ENCODE data around the gene DYNLT3.

The DYNLT3 gene, protein sequence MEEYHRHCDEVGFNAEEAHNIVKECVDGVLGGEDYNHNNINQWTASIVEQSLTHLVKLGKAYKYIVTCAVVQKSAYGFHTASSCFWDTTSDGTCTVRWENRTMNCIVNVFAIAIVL

GRCh38 chrX:37846934-37847732 is at the start of gene DYNLT3:
Gene DYNLT3, minus strand, starts transcription at chrX:37847571. Its CDS starts 61 bp downstream, at chrX:37847510.
- DNase-seq (ENCODE audit: low read depth) = peak; percentile 38

DNA sequence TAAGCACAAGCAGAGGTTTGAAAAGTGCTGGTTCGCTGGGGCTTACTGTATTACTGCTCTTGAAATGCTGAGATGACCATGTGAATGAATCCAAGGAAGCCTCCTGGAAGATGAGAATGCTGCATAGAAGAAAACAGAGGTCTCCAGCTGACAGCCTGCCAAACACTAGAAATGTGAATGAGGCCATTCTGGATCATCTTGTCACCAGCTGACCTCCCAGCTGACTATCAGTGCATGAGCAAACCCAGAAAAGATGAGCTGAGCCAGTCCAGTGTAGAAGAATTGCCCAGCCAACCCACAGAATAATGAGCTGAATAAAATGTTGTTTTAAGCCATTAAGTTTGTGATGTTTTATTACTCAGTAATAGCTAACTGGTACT is 49.1 kb upstream of the DYNLT3 start:
- peak; percentile 21 for DNase-seq (ENCODE audit: low read depth)

DNA sequence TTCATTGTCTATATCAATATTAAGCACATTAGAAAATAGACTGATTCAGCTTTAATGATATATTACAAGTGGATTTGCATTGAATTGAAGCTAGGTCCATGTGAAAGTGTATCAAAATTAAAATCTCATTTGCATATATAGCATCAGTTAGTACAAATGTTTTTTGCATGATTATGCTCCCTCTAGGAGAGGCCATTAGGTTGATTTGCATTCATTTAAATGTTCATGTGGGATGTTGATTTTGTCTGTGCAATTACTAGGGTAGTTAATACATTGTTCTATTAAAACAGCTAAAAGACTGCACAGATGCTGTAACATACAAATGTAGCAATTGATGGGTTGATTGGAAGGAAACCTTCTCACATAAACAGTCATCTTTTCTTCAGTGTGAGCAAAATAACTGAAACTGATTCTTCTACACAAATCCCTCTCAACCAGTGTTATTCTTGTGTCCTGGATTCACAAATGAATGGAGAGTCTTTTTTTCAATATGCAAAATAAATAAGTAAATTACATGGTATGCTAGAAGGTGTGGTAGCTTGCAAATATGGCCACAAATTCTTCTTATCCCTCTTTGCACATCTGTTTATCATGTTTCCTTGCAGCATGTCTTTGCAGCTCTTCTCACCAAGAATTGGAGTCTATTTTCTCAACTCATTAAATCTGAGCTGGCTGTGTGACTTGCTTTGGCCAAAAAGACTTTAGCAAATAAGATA is 48.6 kb upstream of the DYNLT3 start:
- DNase-seq (ENCODE audit: low read depth) = no peak

- no peak for DNase-seq (ENCODE audit: low read depth)
Measured at GRCh38 chrX:37894725-37895124, 47.4 kb upstream of the DYNLT3 start.

- DNase-seq (ENCODE audit: low read depth) = no peak
Measured at GRCh38 chrX:37888010-37888409, 40.6 kb upstream of the DYNLT3 start.

GRCh38 chrX:37887347-37887746 is 40.0 kb upstream of the DYNLT3 start:
- no peak for DNase-seq (ENCODE audit: low read depth)

- no peak for DNase-seq (ENCODE audit: low read depth)
Measured at GRCh38 chrX:37883196-37883595, 35.8 kb upstream of the DYNLT3 start.

- no peak for DNase-seq (ENCODE audit: low read depth)
Measured at GRCh38 chrX:37879692-37880091, 32.3 kb upstream of the DYNLT3 start.

DNA sequence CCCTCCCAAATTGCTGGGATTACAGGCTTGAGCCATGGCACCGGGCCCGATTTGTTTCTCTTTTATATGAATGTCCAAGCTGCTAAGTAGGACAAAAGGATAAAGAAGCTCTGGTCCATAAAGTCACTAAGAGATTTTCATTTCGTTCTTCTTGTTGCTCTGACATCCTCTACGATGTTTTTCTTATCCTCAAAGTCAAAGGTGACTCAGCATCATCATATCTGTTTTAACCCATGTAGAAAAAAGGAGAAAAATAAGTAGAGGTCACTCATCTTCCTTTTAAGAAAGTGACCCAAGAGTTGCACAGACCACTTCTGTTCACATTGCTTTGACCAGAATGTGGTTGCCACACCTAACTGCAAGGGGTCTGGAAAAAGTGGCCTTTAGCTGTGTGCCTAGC is 29.3 kb upstream of the DYNLT3 start:
- no peak for DNase-seq (ENCODE audit: low read depth)

DNA sequence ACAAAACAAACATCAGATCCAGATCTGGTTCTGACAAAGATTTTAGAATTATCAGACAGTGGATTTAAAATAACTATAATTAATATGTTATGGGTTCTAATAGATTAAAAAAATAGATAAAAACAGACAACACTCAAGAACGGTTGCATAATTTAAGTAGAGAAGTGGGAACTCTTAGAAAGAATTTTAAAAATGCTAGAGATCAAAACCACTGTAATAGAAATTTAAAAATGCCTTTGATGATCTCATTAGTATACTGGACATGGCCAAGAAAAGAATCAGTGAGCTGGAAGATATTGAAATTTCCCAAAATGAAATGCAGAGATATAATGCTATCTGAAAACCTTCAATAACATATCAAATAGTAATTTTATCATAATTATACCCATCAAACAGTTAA is 28.3 kb upstream of the DYNLT3 start:
- no peak for DNase-seq (ENCODE audit: low read depth)

- DNase-seq (ENCODE audit: low read depth) = no peak
Measured at GRCh38 chrX:37873220-37873619, 25.8 kb upstream of the DYNLT3 start.

DNA sequence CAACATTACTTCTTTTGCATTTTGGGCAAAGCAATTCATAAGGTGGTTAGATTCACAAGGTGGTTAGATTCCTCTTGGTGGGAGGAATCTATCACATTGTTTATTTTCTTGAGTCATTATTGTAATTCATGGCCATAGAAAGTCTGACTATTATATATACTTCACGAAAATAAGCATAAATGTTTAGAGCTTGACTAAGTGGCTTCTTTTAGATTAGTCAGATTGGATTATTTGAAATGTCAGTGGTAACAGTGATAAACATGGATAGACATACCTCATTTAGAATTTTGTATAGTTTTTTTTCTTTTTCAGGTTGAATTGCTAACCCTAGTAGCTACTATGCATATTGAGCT is 24.9 kb upstream of the DYNLT3 start:
- no peak for DNase-seq (ENCODE audit: low read depth)

GRCh38 chrX:37871626-37872302 is 24.4 kb upstream of the DYNLT3 start:
- DNase-seq (ENCODE audit: low read depth) = peak; percentile 83

GRCh38 chrX:37867536-37868153 is 20.3 kb upstream of the DYNLT3 start:
- DNase-seq (ENCODE audit: low read depth) = no peak

GRCh38 chrX:37863728-37864127 is 16.4 kb upstream of the DYNLT3 start:
- DNase-seq (ENCODE audit: low read depth) = no peak

DNA sequence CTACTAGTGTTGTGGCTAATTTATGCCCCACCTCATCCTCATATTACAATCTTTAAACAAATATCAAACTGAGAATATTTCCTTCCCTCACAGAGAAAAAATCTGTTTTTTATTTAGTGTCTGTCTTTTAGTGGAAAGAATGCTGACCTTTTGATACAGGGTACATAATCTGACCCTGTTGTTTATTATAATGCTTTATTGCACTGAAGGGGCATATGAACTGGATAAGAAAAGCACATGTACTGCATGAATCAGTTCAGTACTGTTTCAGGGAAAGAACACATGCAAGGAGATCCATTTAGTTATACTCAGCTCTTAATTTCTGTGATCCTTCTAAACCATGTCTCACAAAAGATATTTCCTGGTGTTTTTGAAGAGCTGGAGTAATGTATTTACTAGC is 15.5 kb upstream of the DYNLT3 start:
- no peak for DNase-seq (ENCODE audit: low read depth)

- DNase-seq (ENCODE audit: low read depth) = no peak
Measured at GRCh38 chrX:37860721-37861120, 13.3 kb upstream of the DYNLT3 start.

- DNase-seq (ENCODE audit: low read depth) = no peak
Measured at GRCh38 chrX:37854748-37855147, 7.4 kb upstream of the DYNLT3 start.

DNA sequence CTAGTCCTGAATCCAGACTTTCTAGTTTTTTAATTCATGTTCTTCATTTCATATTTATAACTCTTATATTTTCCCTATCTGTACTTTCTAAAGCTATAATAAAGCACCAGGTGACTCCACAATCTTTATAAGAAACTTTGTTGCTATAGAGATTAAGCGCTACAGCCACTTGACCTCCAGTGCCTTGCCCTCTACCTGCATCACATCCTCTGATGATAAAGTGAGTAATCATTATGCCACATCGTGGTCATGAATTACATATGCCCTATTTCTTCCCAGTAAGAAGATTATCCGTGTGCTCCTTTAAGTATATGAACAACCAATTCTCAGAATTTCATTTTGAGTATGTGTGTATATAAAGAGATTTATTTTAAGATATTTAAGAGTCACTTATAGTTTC is 6.8 kb upstream of the DYNLT3 start:
- DNase-seq (ENCODE audit: low read depth) = no peak

DNA sequence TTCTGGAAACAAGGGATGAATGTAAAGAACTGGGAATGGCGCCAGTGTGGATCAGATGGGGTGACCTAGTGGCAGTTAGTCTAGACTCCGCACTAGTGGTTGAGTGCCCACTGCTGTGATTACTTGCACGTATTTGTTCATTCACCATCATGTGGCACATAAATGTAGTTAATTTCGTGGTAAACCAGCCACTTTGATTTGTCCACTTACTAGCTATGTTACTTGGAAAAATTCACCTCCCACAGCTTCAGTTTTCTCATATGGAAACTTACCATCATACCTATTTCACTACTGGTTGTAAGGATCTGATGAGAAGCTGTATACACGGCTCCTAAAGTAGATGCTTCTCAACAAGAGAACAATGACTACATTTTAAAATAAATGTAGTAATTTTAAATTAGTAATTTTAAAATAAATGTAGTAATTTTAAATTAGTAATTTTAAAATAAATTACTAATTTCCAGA is 394 bp upstream of the DYNLT3 start:
- no peak for DNase-seq (ENCODE audit: low read depth)

DNA sequence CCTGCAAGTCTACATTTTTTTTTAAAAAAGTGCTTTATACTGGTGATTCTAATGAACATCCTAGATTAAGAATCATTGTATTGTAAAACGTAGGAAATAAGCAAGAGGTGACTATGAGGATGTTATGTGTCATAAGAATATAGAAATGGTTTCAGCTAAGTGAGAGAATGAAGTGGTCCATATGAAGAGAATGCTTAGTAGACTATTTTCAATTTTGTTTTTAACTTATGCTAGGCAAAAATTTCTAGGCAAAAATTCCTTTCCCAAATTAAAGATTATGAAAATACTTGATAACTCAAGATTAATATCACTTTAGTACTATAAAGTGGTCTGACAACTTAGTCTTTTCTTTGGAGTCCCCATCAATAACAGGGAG is 825 bp downstream of the DYNLT3 start:
- DNase-seq (ENCODE audit: low read depth) = no peak

DNA sequence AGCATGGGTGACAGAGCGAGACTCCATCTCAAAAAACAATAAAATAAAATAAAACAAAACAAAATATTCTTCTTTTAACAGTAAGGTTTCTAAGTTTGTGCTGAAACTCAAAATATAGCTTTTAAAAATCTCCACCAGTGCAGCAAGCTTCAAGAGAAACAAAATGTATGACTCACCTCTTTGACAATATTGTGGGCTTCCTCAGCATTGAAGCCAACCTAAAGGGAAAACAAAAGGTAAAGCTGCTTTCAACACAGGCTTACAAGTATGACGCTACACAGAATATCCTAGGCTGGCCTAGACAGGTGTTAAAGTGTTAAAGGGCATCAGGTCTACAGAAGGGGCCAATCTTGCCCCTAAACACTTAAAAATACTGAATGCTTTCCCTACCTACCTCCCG is 1.2 kb downstream of the DYNLT3 start:
- no peak for DNase-seq (ENCODE audit: low read depth)
